ENCODE results near the gene PRKAG2.

The PRKAG2 gene

GRCh38 chr7:151673216-151673615, 203.7 kb downstream of the PRKAG2 start:
- no peak for DNase-seq

- DNase-seq = no peak
Observed at GRCh38 chr7:151672716-151673115, 204.2 kb downstream of the PRKAG2 start.

- no peak for DNase-seq
Observed at GRCh38 chr7:151671514-151671913, 205.4 kb downstream of the PRKAG2 start.

GRCh38 chr7:151669762-151670161, 207.2 kb downstream of the PRKAG2 start:
- DNase-seq = no peak

- no peak for DNase-seq
Observed at GRCh38 chr7:151666886-151667285, 210.0 kb downstream of the PRKAG2 start.

- peak; percentile 92 for DNase-seq
Observed at GRCh38 chr7:151665368-151665767, 211.5 kb downstream of the PRKAG2 start.

GRCh38 chr7:151664268-151664667, 212.6 kb downstream of the PRKAG2 start:
- DNase-seq = no peak

GRCh38 chr7:151663382-151664100, 213.4 kb downstream of the PRKAG2 start:
- no peak for DNase-seq

- DNase-seq = no peak
Observed at GRCh38 chr7:151662251-151662826, 214.6 kb downstream of the PRKAG2 start.

GRCh38 chr7:151661587-151661986, 215.3 kb downstream of the PRKAG2 start:
- DNase-seq = no peak

GRCh38 chr7:151660141-151660540, 216.8 kb downstream of the PRKAG2 start:
- peak; percentile 32 for DNase-seq

- no peak for DNase-seq
Observed at GRCh38 chr7:151659219-151659618, 217.7 kb downstream of the PRKAG2 start.

- DNase-seq = peak; percentile 38
Observed at GRCh38 chr7:151658778-151659177, 218.1 kb downstream of the PRKAG2 start.

GRCh38 chr7:151657173-151657572, 219.7 kb downstream of the PRKAG2 start:
- no peak for DNase-seq

GRCh38 chr7:151655555-151655954, 221.4 kb downstream of the PRKAG2 start:
- DNase-seq = no peak

- DNase-seq = no peak
Observed at GRCh38 chr7:151652111-151652510, 224.8 kb downstream of the PRKAG2 start.

GRCh38 chr7:151650161-151650560, 226.8 kb downstream of the PRKAG2 start:
- no peak for DNase-seq

GRCh38 chr7:151648429-151648828, 228.5 kb downstream of the PRKAG2 start:
- no peak for DNase-seq

GRCh38 chr7:151647874-151648273, 229.0 kb downstream of the PRKAG2 start:
- no peak for DNase-seq

- no peak for DNase-seq
Observed at GRCh38 chr7:151647006-151647405, 229.9 kb downstream of the PRKAG2 start.

- no peak for DNase-seq
Observed at GRCh38 chr7:151645311-151645710, 231.6 kb downstream of the PRKAG2 start.

- no peak for DNase-seq
Observed at GRCh38 chr7:151644554-151644953, 232.4 kb downstream of the PRKAG2 start.

- DNase-seq = no peak
Observed at GRCh38 chr7:151642746-151643145, 234.2 kb downstream of the PRKAG2 start.

GRCh38 chr7:151641587-151641986, 235.3 kb downstream of the PRKAG2 start:
- no peak for DNase-seq

All from fibroblast of skin of abdomen (primary cell).